ENCODE data around the gene STIP1. TPM values are rescaled to one million over a fixed set of nuclear protein-coding genes. Genes with fewer than 3 reads are reported as not detected.

Gene STIP1
- total RNA-seq, 1 donor from 2014 or later = 200 TPM

DNA sequence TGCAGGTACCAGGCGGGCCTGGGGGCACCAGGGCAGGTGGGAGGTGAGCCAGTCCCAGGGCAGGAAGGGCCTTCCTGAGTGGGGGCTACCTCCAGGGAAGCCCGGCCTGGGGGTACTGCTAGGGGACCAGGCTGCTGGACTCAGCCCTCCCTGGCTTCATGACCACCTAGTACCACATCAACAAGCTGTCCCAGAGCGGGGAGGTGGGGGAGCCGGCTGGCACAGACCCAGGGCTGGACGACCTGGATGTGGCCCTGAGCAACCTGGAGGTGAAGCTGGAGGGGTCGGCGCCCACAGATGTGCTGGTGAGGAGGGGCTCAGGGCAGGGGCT lies 33.3 kb downstream of the STIP1 start:
- peaks cover 5% of the 10 kb centered on the region for H3K4me1 ChIP-seq (ENCODE audit: insufficient read depth, low read length)
- FAIRE-seq = no peak
- Mint-ChIP-seq H3K36me3 (ENCODE audit: low read depth, unreplicated experiment) (peaks cover 10% of the 10 kb centered on the region), H3K27ac (ENCODE audit: unreplicated experiment) (no peak overlapping the region), H3K4me3 (ENCODE audit: unreplicated experiment) (no peak overlapping the region), H3K4me1 (ENCODE audit: low read depth, unreplicated experiment) (peaks cover 6% of the 10 kb centered on the region), H3K9me3 (ENCODE audit: unreplicated experiment) (no peaks in the 10 kb centered on the region), H3K27me3 (ENCODE audit: low read depth, unreplicated experiment) (no peaks in the 10 kb centered on the region)
- H3K36me3 ChIP-seq (ENCODE audit: insufficient read depth, low read length) = no peaks in the 10 kb centered on the region
- no peaks in the 10 kb centered on the region for H4K20me1 ChIP-seq (ENCODE audit: insufficient read depth, low read length)
- no peak overlapping the region for H3K27ac ChIP-seq (ENCODE audit: low read depth, low read length)
- TF ChIP-seq EZH2 (IDR thresholded peaks at IDR 0.05; ENCODE audit: insufficient read depth, low read length) = no peak
- TF ChIP-seq, protein P1, sequence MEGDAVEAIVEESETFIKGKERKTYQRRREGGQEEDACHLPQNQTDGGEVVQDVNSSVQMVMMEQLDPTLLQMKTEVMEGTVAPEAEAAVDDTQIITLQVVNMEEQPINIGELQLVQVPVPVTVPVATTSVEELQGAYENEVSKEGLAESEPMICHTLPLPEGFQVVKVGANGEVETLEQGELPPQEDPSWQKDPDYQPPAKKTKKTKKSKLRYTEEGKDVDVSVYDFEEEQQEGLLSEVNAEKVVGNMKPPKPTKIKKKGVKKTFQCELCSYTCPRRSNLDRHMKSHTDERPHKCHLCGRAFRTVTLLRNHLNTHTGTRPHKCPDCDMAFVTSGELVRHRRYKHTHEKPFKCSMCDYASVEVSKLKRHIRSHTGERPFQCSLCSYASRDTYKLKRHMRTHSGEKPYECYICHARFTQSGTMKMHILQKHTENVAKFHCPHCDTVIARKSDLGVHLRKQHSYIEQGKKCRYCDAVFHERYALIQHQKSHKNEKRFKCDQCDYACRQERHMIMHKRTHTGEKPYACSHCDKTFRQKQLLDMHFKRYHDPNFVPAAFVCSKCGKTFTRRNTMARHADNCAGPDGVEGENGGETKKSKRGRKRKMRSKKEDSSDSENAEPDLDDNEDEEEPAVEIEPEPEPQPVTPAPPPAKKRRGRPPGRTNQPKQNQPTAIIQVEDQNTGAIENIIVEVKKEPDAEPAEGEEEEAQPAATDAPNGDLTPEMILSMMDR (IDR thresholded peaks at IDR 0.05; ENCODE audit: insufficient read depth, low read depth, low read length) = no peak
- no peak overlapping the region for H3K4me3 ChIP-seq (ENCODE audit: insufficient read depth, low read depth, low read length)
- H2AFZ ChIP-seq (ENCODE audit: low read depth, low read length) = no peak overlapping the region
- no peaks in the 10 kb centered on the region for H3K9me3 ChIP-seq (ENCODE audit: insufficient read depth, low read depth, low read length)
- no peaks in the 10 kb centered on the region for H3K79me2 ChIP-seq (ENCODE audit: insufficient read depth, low read length)
- no peak overlapping the region for H3K4me2 ChIP-seq (ENCODE audit: low read length)
- H3K27me3 ChIP-seq (ENCODE audit: insufficient read depth, low read length) = no peaks in the 10 kb centered on the region
- H3K9ac ChIP-seq (ENCODE audit: low read length) = no peak overlapping the region
- DNase-seq (ENCODE audit: low read depth) = no peak

- Histone ChIP-seq H3K27me3 (ENCODE audit: insufficient read depth, low read length) (no peaks in the 10 kb centered on the region), H4K20me1 (ENCODE audit: insufficient read depth, low read length) (no peaks in the 10 kb centered on the region), H3K36me3 (ENCODE audit: insufficient read depth, low read length) (no peaks in the 10 kb centered on the region), H3K9me3 (ENCODE audit: insufficient read depth, low read depth, low read length) (no peaks in the 10 kb centered on the region), H3K27ac (ENCODE audit: low read depth, low read length) (no peak overlapping the region), H3K9ac (ENCODE audit: low read length) (no peak overlapping the region), H3K4me1 (ENCODE audit: insufficient read depth, low read length) (peaks cover 7% of the 10 kb centered on the region), H3K4me3 (ENCODE audit: insufficient read depth, low read depth, low read length) (no peak overlapping the region), H3K79me2 (ENCODE audit: insufficient read depth, low read length) (no peaks in the 10 kb centered on the region), H2AFZ (ENCODE audit: low read depth, low read length) (no peak overlapping the region), H3K4me2 (ENCODE audit: low read length) (no peak overlapping the region)
- no peaks in the 10 kb centered on the region for H3K9me3 Mint-ChIP-seq (ENCODE audit: unreplicated experiment)
- TF ChIP-seq, protein P1 (IDR thresholded peaks at IDR 0.05; ENCODE audit: insufficient read depth, low read depth, low read length) = no peak
- TF ChIP-seq EZH2 (IDR thresholded peaks at IDR 0.05; ENCODE audit: insufficient read depth, low read length) = no peak
- peaks cover 8% of the 10 kb centered on the region for H3K36me3 Mint-ChIP-seq (ENCODE audit: low read depth, unreplicated experiment)
- H3K27me3 Mint-ChIP-seq (ENCODE audit: low read depth, unreplicated experiment) = no peaks in the 10 kb centered on the region
- FAIRE-seq (no peak), DNase-seq (ENCODE audit: low read depth) (no peak)
- H3K4me3 Mint-ChIP-seq (ENCODE audit: unreplicated experiment) = no peak overlapping the region
- peaks cover 6% of the 10 kb centered on the region for H3K4me1 Mint-ChIP-seq (ENCODE audit: low read depth, unreplicated experiment)
- no peak overlapping the region for H3K27ac Mint-ChIP-seq (ENCODE audit: unreplicated experiment)
Measured at GRCh38 chr11:64219755-64220154, 33.8 kb downstream of the STIP1 start.

GRCh38 chr11:64220271-64220670 lies 34.3 kb downstream of the STIP1 start:
- peaks cover 6% of the 10 kb centered on the region for H3K4me1 Mint-ChIP-seq (ENCODE audit: low read depth, unreplicated experiment)
- H3K4me1 ChIP-seq (ENCODE audit: insufficient read depth, low read length) = peaks cover 10% of the 10 kb centered on the region
- no peaks in the 10 kb centered on the region for H3K27me3 Mint-ChIP-seq (ENCODE audit: low read depth, unreplicated experiment)
- H3K36me3 Mint-ChIP-seq (ENCODE audit: low read depth, unreplicated experiment) = peaks cover 8% of the 10 kb centered on the region
- no peaks in the 10 kb centered on the region for H3K36me3 ChIP-seq (ENCODE audit: insufficient read depth, low read length)
- TF ChIP-seq, protein P1 (IDR thresholded peaks at IDR 0.05; ENCODE audit: insufficient read depth, low read depth, low read length) = no peak
- no peak for TF ChIP-seq EZH2 (IDR thresholded peaks at IDR 0.05; ENCODE audit: insufficient read depth, low read length)
- H3K4me2 ChIP-seq (ENCODE audit: low read length) = no peak overlapping the region
- DNase-seq (ENCODE audit: low read depth) (no peak), FAIRE-seq (no peak)
- no peak overlapping the region for H3K27ac Mint-ChIP-seq (ENCODE audit: unreplicated experiment)
- H3K9me3 ChIP-seq (ENCODE audit: insufficient read depth, low read depth, low read length) = no peaks in the 10 kb centered on the region
- no peak overlapping the region for H3K9ac ChIP-seq (ENCODE audit: low read length)
- H3K4me3 ChIP-seq (ENCODE audit: insufficient read depth, low read depth, low read length) = no peak overlapping the region
- H3K27me3 ChIP-seq (ENCODE audit: insufficient read depth, low read length) = no peaks in the 10 kb centered on the region
- H3K27ac ChIP-seq (ENCODE audit: low read depth, low read length) = no peak overlapping the region
- H4K20me1 ChIP-seq (ENCODE audit: insufficient read depth, low read length) = no peaks in the 10 kb centered on the region
- no peak overlapping the region for H2AFZ ChIP-seq (ENCODE audit: low read depth, low read length)
- no peaks in the 10 kb centered on the region for H3K9me3 Mint-ChIP-seq (ENCODE audit: unreplicated experiment)
- H3K79me2 ChIP-seq (ENCODE audit: insufficient read depth, low read length) = peaks cover 3% of the 10 kb centered on the region
- H3K4me3 Mint-ChIP-seq (ENCODE audit: unreplicated experiment) = no peak overlapping the region

All from astrocyte (in vitro differentiated cells and primary cell).